Activated T-cell treated with anti-CD3 and anti-CD28 coated beads for 4 hours (primary cell): ENCODE results near the gene ULBP2.
"Not testable (repeated sequence)": the region's sequence is repeated elsewhere in the genome, so short reads cannot be mapped to it uniquely, and the experiment has no call there.

Experiments
- DNase-seq: peaks from one replicate; pipeline ENCODE4 v3.0.0-alpha.2; 2020

ULBP2 gene

DNA sequence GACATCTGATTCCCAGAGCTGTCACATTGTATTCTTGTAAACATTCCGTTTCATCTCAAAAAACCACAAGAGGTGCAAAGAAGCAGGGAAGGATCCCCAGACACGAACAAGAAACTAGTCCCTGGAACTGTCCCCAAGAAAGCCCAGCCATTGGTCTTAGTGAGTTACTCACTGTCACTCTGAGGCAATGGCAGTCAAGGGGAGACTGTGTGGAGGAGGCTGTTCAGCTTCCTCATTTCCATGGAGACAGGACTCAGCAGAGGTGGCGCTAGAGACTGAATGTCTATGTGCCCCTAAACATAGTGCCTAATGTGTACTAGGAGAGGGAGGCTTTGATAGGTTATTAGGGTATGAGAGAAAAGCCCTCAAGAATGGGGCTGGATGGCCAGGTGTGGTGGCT, 33.0 kb downstream of the ULBP2 start:
- no peak for DNase-seq

DNA sequence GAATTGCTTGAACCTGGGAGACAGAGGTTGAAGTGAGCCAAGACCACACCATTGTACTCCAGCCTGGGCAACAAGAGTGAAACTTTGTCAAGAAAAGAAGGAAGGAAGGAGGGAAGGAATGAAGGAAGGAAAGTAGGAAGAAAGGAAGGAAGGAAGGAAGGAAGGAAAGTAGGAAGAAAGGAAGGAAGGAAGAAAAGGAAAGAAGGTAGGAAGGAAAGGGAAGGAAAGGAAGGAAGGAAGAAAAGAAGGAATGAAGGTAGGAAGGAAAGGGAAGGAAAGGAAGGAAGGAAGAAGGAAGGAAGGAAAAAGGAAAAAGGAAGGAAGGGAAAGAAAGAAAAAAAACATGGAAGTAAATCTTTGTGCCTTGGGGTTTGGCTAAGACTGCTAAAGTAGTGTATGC, 33.6 kb downstream of the ULBP2 start:
- DNase-seq = no peak

DNA sequence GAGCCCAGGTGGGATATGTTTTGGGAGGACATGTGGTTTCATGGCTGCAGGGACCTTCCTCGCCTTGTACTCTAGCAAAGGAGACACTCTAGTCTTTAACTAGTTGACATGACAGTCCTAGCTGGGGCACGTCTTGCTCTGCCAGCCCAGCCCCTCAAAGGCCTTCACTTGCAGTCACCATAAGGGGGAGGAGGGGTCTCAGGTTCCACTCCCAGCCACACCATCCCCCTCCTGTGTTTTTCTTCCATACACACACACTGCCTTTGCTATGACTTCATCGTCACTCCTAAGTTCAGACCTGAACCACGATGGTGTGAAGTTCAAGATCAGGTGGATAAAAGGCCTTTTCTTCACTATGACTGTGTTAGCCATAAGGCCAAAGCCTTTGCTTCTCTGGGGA, 35.4 kb downstream of the ULBP2 start:
- no peak for DNase-seq

DNA sequence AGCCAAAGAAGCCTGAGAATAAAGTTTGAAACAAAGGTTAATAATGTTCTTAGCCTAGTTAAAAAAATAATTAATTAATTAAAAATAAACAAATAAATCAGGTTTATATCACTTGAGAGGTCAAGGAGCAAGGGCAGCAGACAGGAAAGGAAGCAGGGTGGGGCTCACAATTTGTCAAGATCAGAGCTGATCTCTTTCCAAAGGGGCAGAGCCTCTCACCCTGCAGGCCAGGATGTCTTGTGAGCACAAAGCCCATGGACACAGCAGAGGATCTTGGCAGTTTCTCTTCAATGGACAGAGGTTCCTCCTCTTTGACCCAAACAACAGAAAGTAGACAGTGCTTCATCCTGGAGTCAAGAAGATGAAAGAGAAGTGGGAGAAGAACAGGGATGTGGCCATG, 36.8 kb downstream of the ULBP2 start:
- DNase-seq = no peak

DNA sequence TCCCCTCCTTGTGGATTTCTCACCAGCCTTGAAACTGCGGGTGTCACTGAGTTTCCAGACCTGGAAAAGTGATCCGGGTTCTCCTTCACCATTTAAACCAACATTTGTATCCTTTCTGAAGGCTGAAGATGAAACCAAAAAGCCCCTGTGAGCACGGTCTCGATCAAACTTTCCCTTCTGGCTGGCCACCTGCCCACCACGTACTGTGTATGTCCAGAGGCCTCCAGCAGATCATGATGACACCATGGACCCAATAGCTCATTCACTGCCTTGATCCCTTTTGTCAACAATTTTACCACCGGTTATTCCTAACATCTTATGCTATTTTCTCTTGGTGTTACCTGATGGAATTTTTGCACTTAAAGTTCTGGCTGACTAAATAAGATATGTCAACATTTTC, 37.5 kb downstream of the ULBP2 start:
- no peak for DNase-seq

DNA sequence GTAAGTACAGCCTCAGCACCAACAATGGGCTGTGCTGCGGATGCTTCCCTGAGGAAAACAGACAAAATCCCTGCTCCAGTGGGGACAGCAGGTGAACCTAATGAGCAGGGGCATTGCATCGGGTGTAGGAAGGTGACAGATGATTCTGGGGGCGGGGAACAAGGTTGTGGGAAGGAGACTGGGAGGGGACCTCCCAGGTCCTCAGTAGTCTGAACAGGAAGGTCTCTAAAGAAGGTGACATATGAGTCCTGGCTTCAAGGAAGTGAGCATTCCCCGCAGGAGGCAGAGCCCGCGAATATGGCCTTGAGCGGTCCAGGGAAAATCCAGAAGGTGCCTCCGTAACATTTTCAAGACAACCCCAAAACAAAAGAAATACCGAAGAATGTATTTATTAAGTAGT, 41.3 kb downstream of the ULBP2 start:
- DNase-seq = no peak

DNA sequence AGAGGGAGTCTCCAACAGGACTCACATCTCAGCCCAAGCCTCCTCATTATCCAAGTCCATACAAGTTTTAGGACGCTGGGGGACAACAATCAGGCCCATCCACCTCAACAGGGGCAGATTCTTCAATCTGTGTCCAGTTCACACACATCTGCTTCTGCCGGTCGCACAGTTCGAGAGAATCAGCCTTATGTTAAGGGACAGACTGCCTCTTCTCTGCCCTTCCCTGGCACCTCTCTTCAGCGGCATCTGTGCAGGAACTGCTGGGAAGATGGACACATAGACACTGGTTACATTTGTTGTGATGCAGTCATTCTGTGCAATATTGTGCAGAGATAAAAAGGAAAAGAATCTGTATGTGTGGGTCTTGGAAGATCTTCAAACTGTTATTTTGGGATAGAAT, 43.0 kb downstream of the ULBP2 start:
- DNase-seq = no peak

DNA sequence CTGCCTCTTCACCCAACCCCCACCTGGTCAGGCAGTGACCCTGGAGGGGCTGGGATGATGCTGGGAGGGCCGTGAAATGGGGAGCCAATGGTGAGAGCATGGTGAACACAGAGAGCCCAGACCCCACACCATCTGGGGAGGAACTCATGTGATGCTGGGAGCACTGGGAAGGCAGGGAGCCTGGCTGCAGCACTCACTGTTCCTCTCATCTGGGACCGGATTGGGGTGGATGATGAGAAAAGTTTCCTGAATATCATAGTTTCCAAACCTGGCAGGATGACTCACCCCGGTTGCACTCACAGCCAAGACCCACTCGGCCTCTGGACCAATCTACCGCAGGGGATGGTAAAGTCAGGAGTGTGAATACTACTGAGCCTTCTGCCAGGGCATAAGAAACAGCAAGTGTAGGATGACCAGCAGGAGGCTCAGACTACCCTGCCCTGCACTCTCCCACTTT, 43.7 kb downstream of the ULBP2 start:
- no peak for DNase-seq

DNA sequence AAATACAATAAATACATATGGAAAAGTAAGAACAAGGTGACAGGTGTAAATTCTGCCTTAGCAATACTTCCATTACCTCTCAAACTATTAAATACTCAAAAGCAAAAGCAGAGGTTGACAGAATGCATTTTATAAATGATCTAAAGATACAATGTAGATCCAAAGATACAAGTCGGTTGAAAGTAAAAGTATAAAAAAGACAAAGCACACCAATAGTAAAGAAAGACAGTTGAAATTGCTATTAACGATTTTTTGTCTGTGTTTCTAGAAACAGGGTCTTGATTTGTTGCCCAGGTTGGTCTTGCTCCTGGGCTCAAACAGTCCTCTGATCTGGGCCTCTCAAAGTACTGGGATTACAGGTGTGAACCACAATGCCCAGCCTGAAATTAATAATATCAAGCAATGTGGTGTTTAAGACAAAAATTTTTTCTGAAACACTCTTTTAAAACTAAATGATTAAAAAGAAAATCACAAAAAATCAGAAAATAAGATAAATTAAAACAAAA, 45.8 kb downstream of the ULBP2 start:
- no peak for DNase-seq

DNA sequence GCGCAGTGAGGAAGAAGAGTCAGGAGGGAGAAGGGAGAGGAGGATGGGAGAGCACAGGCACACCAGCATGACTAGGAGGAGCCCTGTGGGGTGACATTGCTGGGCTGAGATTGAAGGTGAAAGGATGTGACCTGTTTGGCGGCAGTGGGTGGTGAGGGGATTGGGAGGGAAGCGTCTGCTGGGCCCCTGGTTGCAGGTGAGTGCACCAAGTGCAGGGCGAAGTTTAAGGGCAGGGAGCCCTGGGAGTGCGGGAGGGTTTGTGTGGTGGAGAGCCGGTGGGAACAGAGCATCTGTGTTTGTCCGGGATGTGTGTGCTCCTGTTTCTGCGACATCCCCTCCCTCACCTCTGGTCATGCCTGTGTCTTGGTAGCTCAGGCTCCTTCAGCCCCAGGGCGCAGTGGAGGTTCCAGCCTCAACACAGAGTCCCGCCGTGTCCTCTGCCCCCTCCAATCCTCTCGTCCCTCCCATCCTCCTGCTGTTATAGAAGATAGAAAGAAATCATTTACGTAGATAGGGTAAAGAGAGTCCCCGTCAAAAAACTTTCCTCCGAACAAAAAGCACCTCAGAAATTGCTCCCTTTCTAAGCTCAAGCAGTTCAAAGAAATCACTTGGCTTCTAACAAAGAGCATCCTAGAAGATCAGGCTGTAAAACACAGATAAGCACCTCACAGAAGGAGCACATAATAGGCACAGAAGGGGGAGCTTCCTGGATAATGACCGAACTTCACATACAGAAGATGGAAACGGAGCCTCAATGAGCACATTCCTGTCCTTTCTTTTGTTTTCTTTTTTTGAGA, 46.9 kb downstream of the ULBP2 start:
- DNase-seq = no peak

DNA sequence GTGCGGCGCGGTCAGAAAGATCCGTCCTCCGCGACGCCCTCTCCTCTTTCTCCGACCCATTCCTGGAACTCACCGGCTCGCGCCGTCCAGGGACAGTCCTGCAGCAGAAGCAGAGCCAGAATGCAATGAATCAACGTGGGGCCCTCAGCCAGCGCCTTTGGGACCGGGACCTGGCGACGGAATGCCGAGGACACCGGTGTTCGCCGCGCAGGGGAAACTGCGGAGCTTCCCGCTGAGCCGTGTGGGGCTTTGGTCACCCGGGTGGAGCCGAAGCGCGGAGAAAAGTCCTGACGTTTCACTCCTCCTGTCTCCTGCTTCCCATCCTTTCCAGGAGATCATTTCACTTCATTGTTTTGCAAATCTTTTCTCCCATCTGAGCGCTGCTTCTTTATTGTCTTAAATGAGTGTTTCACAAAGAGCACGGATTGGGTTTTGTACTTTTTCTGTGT, 48.4 kb downstream of the ULBP2 start:
- DNase-seq = no peak

DNA sequence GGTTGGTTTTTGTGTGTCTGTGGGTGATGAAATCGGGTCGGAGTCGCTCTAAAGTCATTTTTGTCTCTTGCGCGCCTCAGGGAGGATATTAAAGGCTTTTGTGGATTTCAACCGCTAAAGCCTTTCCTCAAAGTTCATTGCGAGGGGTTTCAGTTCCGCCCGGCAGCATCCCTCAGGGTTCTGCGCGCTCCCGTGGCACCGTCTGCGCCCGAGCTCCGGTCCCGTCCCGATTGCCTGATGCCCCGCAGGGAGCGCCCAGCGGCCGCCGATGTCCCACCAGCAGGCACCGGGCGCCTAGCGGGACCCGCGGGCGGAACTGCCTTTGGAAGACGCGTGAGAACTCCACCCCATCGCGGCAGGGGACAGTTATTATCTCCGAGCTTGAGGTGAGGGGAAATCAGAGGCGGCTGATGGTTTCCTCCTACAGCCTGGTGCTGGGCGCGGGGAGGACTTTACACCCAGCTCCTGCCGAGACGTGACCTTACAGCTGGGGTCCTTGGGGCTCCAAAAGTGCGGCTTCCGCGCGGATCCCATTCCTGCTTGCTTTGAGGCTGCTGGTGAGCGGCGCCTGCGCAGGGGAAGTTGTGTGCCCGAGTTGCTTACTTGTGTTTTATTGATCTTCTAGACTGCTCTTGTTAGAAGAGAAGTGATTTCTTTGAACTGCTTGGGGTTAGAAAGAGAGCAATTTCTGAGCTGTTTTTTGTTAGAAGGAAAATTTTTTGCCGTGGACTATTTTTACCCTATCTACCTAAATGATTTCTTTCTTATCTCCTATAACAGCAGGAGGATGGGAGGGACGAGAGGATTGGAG, 49.1 kb downstream of the ULBP2 start:
- DNase-seq = no peak

DNA sequence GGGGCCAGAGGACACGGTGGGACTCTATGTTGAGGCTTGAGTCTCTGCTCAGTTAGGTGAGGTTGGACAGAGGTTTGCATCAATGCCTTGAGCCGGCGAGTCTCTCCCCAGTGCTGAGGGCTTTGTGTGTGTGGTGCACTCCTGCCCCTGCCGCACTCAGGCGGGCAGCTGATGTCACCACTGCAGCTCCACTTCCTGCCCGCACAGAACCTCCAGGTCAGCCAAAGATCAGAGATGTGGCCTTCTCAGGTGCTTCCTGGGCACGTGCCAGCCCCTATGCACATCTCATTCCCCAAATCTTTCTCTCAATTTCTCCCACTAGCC, 49.6 kb downstream of the ULBP2 start:
- not testable (repeated sequence) for DNase-seq

DNA sequence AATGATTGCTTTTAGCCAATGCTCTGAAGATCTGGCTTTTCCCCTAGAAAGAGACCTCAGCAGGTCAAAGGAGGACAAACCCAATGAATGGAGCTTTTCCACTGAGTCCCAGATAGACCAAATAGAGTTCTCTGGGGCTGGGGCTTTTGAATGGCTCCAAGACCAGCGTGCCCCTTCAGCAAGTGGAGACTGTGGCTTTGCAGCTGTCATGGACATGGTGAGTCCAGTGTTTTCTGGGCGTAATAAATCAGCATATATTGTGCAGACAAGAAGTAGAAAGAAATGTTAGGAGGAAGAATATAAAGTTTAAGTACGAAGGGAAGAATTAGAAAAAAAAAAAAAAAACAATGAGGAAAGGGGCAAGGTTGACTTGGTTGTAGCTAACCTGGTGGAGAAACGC, 50.0 kb downstream of the ULBP2 start:
- no peak for DNase-seq

DNA sequence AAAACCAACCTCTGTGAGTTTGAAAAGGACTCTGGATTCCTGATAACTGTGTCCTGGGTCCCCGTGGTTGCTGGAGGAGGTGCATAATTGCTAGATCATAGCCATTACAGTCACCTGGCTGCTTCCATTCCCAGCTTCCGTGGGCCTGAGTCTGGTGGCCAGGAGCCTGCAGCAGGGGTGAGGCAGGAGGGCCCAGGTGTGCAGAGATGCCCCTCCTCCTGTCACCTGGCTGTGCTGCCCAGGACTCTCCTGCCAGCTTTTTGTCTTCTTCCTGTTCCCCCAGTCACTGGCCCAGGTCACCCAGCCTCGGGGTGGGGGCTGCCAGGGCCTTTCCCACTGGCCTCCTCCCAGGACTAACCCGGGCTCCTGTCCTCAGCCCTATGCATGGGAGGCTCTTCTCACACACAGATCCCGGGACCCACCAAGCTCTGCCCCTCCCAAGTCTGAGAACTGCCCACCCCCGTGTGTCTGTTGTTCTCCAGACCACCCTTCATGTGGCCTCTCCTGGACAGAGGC, 53.5 kb downstream of the ULBP2 start:
- no peak for DNase-seq

DNA sequence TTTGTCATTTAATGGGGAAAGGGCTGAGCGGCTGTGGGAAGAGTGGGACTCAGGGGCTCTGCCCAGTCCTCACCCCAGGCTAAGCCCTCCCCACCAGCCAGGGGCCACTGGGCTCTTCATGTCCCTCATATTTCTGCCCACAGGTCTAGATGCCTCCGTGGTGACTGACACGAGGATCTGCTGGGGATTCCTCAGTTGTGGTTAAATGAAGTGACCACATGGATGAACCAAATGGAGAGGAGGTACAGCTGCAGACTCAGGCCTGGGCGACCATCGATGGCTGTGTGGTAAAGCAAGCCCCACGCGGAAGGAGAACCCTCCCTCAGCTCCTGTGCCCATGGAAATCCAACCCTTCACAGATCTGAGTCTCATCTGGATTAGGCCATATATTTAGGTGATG, 54.2 kb downstream of the ULBP2 start:
- DNase-seq = no peak
